GM19023 (cell line): ENCODE measurements around the gene ABCB8.
"Not testable (repeated sequence)": the region's sequence is repeated elsewhere in the genome, so short reads cannot be mapped to it uniquely, and the experiment has no call there.

ENCODE experiments used
- ATAC-seq: cut with Tn5 transposase; IDR thresholded peaks from one replicate; pipeline ENCODE4 v1.9.1; 2021; ENCODE audit warnings: mild to moderate bottlenecking, moderate library complexity; ENCODE audit not compliant: unreplicated experiment

ABCB8 gene

DNA sequence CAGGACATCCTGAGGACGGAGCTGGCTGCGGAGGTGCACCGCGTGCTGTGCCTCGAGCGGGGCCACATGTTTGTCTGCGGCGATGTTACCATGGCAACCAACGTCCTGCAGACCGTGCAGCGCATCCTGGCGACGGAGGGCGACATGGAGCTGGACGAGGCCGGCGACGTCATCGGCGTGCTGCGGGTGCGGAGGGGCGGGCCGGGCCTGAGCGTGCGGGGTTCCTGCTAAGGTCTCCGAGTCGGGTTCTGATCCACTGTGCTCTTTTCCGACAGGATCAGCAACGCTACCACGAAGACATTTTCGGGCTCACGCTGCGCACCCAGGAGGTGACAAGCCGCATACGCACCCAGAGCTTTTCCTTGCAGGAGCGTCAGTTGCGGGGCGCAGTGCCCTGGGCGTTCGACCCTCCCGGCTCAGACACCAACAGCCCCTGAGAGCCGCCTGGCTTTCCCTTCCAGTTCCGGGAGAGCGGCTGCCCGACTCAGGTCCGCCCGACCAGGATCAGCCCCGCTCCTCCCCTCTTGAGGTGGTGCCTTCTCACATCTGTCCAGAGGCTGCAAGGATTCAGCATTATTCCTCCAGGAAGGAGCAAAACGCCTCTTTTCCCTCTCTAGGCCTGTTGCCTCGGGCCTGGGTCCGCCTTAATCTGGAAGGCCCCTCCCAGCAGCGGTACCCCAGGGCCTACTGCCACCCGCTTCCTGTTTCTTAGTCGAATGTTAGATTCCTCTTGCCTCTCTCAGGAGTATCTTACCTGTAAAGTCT is 14.3 kb upstream of the ABCB8 start:
- ATAC-seq = peak; percentile 61

DNA sequence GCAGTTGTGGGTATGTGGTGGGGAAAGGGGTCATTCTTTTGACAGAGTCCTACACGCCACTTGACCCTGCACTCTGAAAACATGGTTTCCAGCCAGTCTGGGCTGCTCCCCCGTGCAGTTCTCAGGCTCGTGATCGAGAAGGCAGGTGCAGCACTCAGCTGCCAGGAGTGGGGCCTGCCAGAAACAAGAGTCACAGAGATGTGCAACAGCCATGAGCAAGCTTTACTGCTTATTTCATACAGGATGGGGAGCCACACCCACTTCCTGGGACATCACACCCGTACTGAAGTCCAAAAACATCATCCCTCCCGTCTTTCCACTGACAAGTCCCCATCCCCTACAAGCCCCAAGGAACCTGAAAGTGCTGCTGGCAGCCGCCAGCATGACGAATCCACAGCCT is 13.3 kb upstream of the ABCB8 start:
- no peak for ATAC-seq

DNA sequence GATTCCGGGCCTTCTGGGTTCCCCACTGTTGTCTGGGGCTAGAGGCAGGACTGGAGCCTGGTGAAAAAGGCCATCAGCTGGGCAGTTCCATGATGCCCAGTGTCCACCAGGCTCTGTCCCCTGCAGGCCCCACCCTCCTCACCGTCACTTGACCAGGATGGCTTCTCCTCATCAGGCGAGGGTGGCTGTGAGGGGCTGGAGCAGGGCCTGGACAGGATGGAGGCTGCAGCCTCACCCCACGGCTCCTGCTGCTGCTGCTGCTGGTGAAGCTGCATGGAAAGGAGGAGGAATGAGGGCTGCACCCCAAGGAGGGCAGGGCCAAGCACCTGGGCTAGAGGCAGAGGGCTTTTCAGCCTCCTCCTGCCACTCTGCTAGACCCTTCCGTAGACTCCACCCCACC is 12.3 kb upstream of the ABCB8 start:
- ATAC-seq = no peak

DNA sequence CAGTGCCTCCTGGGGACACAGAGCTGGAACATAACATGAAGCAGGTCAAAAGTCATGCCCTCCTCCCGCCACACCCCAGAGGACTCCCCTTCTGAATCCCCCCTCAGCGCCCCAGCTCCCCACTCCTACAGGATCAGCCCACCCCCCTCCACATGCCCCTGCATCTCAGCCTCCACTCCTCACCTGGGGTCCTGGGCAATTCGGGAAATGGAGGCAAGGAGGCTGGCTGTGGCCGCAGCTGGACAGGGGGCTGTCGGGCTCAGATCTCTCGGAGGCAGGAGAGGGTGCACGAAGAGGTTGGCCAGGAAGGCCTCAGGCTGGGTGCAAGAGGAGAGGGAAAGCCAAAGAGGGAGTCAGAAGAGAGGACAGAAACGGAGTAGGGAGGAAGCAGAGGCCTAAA is 11.7 kb upstream of the ABCB8 start:
- no peak for ATAC-seq

DNA sequence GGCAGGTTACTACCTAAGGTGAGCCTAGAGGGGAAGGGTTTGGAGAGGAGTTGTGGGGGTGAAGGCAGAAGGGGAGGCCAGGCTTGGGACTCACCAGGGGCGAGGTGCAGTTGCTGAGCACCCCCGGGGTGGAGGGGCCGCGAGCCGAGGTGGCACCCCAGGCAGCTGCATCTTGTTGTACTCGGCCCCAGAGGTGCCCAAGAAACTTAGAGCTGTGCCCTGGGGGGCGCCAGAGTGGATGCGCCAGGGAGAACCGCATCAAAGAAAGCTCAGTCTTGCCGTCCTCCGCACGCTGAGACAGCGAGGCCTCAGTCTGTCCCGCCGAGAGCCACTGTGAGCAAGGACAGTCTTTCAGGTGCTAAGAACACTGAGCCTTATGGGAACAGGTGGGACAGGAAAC is 11.3 kb upstream of the ABCB8 start:
- ATAC-seq = no peak

DNA sequence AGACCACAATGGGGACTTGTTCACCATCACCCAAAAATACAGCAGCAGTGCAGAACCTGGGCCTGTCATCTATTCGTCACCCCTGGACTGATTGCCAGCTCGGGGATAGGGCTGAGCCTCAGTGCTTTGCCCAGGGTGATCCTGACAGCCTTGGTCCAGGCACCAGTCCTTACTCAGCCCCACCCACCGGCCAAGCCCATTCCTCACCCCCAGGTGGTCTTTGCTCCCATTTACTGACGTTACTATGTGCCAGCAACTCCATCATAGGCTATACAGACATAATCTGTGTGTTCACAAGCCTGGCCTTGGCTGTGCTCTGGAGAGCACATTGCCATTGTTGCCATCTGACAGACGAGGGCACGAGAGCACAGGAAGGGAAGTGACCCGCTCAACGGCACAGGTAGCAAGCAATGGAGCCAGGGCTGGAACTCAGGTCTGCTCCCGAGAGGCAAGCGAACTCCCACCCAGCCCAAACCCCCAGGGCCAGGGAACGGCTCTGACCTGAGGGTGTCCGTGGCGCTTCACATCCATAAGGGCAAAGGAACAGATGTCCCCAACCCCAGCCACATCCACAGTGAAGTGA is 10.8 kb upstream of the ABCB8 start:
- no peak for ATAC-seq

DNA sequence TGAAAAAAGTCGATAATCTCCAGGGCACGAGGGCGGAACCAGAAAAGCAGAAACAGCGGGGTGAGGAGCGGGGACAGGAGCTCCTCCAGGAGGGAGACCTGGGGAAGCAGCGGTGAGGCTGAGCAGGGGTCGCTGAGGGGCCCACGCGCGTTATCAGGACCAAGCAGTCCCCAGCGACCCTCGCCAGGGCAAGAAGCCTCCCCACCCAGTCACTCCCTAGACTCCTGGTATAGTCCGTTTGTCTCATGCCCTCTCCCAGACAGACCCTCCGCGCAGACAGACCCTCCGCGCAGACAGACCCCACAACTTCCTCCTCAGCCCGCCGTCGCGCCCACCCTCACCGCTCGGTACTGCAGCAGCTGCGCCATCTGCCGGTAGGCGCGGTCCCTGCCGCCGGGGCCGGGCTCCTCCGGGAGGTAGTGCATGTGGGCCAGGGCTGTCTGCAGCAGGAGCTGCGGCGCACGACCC is 10.3 kb upstream of the ABCB8 start:
- ATAC-seq = peak; percentile 71

DNA sequence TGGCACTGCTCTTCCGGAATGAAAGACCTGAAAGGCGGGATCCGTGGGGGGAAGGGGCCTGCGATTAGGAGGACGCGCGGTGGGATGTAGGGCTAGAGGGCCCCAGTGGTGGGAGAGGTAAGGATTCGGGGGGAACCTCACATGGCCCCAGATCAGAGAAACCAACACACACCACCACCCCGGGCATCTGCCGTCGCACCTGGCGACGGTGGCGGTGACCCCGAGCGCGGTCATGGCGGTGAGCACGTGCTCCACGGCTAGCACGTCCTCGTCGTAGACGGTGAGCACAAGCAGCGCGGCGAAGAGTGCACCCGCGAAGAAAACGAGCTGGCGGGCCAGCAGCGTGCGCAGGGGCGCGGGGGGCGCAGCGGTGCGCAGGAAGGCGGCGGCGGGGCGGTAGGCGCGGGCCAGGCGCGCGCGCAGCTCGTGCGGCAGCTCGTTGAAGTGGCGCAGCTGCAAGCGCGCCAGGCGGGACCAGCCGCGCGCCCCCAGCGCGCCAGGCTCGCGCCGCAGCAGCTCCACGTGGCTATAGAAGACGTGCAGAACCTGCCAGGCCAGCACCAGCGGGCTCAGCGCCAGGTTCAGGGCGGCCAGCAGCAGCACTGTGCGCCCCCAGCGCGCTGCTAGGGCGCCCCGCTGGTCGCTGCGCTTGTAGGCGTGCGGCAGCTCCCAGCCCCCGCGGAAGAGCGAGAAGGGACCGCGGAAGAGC is 9.7 kb upstream of the ABCB8 start:
- no peak for ATAC-seq

DNA sequence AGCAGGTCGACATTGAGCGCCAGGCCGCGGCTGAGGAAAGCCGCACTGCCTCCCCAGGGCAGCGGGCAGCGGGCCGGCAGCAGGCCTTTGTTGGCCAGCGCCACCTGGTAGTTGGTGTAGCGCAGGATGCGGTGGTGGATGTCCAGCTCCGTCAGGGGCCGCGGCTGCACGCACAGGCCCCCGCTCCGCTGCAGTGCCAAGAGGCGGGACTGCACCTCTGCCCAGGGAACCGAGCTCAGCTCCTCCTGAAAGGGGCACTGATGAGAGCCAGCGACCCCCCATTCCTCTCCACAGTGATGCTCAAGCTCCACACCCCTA is 9.2 kb upstream of the ABCB8 start:
- no peak for ATAC-seq

DNA sequence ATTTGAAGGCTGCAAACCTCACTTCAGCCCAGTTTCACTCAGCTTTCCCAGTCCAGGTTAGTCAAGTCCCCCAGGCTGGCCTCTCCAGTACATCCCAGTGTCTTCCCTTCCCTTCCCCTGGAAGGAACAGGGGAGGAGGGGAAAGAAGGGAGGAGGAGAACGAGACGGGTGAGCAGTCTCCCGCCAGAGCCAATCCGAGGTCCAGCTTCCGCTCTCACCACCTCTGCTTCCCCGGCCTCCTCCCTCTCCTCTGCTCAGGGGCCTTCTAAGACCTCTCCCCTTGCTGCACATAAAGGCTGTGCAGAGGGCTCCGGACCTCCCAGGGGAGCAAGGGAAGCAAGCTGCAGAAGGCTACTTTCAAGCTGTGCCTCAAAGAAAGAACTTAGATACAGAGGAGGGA is 8.0 kb upstream of the ABCB8 start:
- no peak for ATAC-seq

DNA sequence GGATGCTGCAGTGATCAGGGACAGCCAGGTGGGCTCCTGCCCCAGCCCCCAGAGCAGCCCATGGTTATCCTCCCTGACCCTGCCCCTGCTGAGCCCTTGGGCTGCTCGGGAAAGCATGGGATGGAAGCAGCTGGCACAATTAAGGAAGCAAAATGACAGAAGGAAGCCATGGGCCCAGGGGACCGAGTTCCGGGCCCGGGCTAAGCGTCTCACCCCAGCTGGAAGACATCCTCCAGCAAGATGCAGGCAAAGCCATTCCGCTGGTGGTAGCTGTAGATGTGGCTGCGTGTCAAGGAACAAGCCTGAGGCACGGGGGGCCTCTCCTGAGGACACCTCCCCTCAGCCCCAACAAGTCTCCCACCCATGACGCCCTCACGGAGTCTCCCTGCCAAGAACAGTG is 5.0 kb upstream of the ABCB8 start:
- no peak for ATAC-seq

DNA sequence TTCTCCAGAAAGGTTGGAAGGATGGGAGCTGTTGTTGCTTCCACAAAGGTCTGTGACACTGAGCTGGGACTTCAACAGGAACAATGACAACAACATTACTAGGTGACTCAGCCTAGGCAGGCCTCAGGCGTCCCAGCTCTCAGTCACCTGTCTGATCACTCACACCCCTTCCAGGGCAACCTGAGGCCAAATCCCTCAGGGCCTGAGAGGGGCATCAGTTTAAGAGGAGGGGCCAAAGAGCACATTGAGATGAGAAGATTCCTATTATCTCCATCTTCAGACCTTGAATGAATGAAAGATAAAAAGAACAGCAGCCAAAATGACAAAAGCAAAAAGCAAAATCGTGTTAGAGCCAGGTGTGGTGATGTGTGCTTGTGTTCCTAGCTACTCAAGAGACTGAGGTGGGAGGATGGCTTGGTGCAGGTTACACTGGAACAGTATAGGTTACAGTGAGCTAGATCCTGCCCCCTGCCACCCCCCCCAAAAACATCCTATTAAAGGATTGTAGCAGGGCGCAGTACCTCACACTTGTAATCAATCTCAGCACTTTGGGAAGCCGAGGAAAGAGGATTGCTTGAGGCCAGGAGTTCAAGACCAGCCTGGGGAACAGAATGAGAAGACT is 3.7 kb upstream of the ABCB8 start, which contains the start of gene ATG9B:
ATG9B (minus strand) TSS at position 60 of the 622 bp plus-strand sequence. CDS start 71 bp downstream, outside the sequence.
- ATAC-seq = no peak

DNA sequence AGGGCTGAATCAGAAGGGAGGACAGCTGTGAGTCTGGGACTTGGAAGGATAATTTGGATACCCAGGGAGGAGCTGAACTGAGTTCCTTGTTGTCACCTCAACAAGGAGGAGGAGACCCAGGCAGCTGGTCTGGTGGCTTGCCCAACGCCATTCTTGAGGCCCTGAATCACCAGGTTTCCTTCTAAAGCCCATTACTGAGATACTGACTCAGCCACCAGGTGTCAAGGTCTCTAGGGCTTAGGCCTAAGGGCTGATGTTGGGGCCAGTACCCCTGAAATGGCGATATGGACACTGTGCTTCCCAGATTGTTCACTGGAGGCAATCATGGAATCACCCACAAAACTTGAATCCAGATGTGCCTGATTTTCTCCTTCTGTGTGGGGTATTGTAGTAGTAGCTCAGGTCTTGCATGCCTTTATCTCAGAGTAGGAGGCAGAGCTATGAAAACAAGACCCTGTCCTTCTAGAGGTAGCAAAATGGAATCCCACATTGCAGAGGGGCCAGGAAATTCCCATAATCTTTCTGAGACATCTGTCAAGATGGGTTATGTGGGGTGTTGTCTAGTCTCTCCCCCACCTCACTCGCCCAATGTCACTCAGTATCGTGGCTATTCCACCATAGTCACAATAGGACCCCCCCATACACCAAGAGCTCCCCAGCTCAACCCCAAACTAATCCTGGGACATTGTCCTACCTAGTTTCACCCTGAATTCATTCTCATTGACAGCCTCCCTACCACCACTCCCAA is 2.2 kb upstream of the ABCB8 start:
- ATAC-seq = no peak

DNA sequence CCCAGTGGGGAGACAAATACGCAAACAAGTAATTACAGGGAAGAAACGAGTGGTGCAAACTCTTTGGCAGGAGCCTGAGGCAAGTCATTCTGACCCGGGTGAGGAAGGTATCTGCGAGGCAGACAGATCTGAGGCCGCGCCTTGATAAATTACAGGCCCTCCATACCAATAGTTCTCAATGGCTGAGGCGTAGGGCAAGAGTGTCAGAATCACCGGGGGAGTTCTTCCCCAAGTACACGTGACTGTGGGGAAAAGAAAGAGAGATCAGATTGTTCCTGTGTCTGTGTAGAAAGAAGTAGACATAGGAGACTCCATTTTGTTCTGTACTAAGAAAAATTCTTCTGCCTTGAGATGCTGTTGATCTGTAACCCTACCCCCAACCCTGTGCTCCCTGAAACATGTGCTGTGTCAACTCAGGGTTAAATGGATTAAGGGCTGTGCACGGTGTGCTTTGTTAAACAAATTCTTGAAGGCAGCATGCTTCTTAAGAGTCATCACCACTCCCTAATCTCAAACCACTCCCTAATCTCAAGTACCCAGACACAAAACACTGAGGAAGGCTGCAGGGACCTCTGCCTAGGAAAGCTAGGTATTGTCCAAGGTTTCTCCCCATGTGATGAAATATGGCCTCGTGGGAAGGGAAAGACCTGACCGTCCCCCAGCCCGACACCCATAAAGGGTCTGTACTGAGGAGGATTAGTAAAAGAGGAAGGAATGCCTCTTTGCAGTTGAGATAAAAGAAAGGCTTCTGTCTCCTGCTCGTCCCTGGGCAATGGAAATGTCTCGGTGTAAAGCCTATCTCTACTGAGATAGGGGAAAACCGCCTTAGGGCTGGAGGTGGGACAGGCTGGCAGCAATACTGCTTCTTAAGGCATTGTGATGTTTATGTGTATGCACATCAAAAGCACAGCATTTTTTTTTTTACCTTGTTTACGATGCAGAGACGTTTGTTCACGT is 1.2 kb upstream of the ABCB8 start:
- ATAC-seq = not testable (repeated sequence)

DNA sequence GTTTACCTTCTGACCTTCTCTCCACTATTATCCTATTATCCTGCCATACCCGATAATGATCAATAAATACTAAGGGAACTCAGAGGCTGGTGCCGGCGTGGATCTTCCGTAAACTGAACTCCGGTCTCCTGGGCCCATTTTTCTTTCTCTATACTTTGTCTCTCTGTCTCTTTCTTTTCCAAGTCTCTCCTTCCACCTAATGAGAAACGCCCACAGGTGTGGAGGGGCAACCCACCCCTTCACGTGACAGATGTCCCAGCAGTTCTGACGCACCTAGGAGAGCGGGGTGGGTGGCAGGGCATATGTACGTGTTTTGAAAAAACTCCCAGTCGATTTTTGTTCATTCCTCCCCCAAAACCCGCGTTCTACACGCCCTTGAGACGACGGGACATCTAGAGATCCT is 521 bp upstream of the ABCB8 start:
- peak; percentile 3 for ATAC-seq

DNA sequence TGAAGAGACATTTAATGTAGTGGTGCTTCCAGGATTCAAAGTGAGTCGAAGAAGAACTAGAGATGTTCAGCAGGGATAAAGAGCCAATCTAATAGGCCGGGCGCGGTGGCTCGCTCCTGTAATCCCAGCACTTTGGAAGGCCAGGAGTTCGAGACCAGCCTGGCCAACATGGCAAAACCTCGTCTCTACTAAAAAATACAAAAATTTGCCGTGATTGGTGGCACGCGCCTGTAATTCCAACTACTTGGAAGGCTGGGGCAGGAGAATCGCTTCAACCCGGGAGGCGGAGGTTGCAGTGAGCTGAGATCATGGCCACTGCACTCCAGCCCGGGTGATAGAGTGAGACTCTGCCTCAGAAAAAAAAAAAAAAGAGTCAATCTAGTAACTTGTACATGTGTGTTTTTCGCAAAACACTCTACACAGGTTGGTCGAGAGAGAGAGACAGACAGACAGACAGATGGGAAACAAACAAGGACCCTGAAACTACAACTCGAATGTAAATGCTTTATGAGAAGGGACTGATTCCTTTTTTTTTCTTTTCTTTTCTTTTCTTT is 775 bp downstream of the ABCB8 start:
- no peak for ATAC-seq

DNA sequence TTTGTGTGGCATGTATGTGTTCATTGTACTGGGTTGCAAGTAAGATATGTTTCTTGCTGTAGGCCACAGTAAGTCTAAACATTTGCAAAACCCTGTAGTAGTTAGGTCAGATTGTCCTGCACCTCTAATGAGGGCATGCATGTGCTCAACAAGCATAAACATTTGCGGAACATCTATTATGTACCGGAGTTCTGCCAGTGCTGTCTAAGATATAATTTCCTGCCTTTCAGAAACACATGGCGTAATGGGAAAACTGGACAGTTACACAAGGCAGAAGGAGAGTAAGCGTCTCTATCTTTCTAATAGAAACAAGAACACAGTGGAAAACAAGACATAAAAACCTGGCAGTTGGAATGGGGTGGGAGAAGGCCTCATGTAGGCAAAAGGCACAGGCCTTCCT is 2.8 kb downstream of the ABCB8 start:
- no peak for ATAC-seq

DNA sequence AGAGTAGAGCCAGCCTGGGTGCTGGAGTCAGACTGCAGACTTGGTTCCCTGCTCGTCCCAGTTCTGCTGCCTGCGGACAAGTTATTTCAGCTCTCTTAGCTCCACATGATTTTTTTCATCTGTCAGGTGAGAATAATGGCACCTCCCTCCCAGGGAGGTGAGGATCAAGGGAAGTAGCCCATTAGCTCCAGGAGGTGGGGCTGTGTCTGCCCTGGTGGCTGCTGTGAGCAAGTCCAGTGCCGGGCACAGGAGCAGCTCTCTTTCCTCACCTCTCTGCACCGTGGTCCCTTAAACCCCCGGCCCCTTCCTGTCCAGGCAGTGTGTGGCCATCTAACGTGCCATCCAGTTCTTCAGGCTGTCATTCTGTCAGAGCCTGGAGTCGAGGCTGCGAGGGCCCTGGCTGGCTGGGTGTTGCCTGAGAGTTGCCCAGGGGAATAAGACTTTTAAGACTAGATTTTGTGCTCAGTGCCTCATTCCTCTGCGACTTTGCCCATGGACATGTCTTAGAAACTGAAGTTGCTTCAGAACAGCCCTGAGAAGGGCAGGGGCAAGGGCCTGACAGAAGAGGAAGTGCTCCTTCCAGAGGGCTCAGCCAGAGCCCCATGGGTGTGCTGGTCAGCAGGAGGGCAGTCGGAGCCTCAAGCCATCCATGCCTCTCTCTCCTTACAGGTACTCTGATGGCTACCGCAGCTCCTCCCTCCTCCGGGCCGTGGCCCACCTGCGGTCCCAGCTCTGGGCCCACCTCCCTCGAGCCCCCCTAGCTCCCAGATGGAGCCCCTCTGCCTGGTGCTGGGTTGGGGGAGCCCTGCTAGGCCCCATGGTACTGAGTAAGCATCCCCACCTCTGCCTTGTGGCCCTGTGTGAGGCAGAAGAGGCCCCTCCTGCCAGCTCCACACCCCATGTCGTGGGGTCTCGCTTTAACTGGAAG is 5.0 kb downstream of the ABCB8 start:
- ATAC-seq = no peak

DNA sequence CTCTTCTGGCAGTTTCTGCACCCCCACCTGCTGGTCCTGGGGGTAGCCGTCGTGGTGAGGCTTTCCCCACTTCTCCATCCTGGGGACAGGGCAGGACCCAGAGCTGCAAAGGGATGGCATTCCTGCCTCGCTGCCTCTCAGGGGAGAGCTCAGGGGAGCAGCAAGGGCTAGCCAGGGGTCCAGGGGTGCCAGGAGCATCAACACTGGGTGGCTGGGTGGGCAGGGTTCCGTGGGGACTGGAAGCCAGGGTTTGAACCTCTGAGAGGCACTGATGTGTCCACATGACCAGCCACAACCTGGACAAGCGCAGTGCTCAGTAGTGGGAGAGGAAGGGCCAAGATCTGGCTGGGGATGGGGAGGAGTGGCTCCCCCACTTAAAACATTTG is 5.6 kb downstream of the ABCB8 start:
- ATAC-seq = no peak
